Neutrophil (primary cell): Measurements from ENCODE around the gene ARHGAP44.

Experiments
- H3K27ac ChIP-seq: fragments of 200-600 bp; sonication (generic); 2 replicates; pipeline ENCODE4 v1.5.1; 2016; ENCODE audit warnings: mild to moderate bottlenecking, moderate library complexity
- H3K27me3 ChIP-seq: fragments of 200-600 bp; sonication (generic); 2 replicates; pipeline ENCODE4 v1.6.0; 2016; ENCODE audit warnings: mild to moderate bottlenecking
- H3K36me3 ChIP-seq: fragments of 200-600 bp; sonication (generic); 2 replicates; pipeline ENCODE4 v1.5.1; 2017
- H3K4me1 ChIP-seq, 2 experiments: fragments of 200-600 bp in 1 of 2; sonication (generic) in 1 of 2; 1 replicate in 1 of 2; 2 replicates in 1 of 2; pipeline versions ENCODE4 v1.5.1 to v1.6.1; 2013 to 2016; ENCODE audit warnings: low read depth in 1 of 2, low read length in 1 of 2, mild to moderate bottlenecking in 1 of 2, moderate library complexity in 1 of 2; ENCODE audit not compliant: control insufficient read depth in 1 of 2, insufficient read depth in 1 of 2
- H3K4me3 ChIP-seq, 2 experiments: fragments of 200-600 bp in 1 of 2; sonication (generic) in 1 of 2; 1 replicate in 1 of 2; 2 replicates in 1 of 2; pipeline ENCODE4 v1.5.1; 2013 to 2016; ENCODE audit warnings: low read depth in 1 of 2, low read length in 1 of 2, mild to moderate bottlenecking in 1 of 2, moderate library complexity in 1 of 2
- H3K9me3 ChIP-seq: fragments of 200-600 bp; sonication (generic); 2 replicates; pipeline ENCODE4 v1.5.1; 2016
- TF ChIP-seq, protein P1 (sequence below): fragments of 200-600 bp; sonication (generic); IDR thresholded peaks from 2 replicates; pipeline ENCODE4 v1.5.1; 2016; ENCODE audit warnings: antibody characterized with exemption

Gene ARHGAP44

DNA sequence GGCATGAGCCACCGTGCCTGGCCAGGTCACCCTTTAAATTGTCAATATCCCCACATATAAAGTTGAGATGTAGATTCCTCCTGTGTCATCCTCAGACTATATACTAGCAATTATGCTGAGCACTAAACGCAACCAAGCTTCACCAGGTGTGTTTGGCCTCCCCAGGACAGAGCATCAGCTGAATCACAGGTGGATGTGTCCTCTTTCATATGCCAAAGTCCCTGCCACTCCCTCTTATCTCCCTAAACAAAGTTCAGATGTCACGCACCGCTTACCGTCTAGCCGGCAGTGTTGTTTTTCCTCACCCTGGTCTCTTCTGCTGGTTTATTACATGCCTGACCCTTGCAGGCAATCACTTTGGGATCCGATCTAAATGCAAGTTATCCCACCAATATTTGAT is 43.8 kb upstream of the ARHGAP44 start:
- Histone ChIP-seq H3K27me3 (no peaks in the 10 kb centered on the region), H3K9me3 (no peaks in the 10 kb centered on the region)
- TF ChIP-seq, protein P1, sequence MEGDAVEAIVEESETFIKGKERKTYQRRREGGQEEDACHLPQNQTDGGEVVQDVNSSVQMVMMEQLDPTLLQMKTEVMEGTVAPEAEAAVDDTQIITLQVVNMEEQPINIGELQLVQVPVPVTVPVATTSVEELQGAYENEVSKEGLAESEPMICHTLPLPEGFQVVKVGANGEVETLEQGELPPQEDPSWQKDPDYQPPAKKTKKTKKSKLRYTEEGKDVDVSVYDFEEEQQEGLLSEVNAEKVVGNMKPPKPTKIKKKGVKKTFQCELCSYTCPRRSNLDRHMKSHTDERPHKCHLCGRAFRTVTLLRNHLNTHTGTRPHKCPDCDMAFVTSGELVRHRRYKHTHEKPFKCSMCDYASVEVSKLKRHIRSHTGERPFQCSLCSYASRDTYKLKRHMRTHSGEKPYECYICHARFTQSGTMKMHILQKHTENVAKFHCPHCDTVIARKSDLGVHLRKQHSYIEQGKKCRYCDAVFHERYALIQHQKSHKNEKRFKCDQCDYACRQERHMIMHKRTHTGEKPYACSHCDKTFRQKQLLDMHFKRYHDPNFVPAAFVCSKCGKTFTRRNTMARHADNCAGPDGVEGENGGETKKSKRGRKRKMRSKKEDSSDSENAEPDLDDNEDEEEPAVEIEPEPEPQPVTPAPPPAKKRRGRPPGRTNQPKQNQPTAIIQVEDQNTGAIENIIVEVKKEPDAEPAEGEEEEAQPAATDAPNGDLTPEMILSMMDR = no peak

DNA sequence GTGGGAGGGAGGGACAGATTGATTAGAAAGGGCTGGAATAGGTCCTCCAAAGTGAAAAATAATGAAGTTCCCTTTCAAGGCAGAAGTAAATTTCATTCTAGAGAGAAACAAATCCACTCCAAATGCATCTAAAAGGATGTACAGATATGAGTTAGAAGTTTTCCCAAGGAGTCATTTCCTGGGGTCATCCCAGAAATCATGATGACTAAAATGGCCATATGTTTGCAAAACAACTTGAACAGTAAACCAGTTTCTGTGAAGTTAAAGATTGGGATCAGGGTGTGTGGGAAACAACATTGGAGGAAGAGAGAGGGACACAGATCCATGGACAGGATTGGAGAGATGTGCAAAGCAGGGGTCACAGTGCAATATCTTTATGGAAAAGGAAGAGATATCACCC is 32.5 kb upstream of the ARHGAP44 start:
- Histone ChIP-seq H3K27me3 (no peaks in the 10 kb centered on the region), H3K4me3 (no peak overlapping the region), H3K4me1 (no peaks in the 10 kb centered on the region), H3K36me3 (no peaks in the 10 kb centered on the region), H3K9me3 (no peaks in the 10 kb centered on the region), H3K27ac (no peak overlapping the region)
- TF ChIP-seq, protein P1 = no peak

More for the DNA sequence above, 43.8 kb upstream of the ARHGAP44 start:
- Histone ChIP-seq H3K4me1 (no peaks in the 10 kb centered on the region), H3K36me3 (no peaks in the 10 kb centered on the region), H3K27ac (no peak overlapping the region), H3K4me3 (no peak overlapping the region)

DNA sequence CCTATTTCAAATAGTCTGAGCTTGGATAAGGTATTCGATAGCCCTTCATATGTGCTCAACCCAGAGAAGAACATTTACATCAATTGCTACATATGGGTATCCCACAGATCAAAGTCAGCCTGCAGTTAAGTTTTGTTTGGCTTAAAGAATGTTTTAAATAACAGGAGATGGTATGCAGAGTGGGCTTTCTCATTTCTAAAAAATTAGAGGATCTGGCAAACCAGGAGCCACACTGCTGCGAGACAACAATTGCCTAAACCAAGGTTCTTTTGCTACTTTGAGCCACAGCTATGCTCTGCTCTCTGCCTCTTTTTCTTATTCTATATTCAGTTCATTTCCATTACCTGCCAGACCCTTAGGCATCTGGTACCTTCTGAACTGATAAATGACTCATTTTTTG is 30.2 kb upstream of the ARHGAP44 start:
- Histone ChIP-seq H3K27ac (no peak overlapping the region), H3K36me3 (no peaks in the 10 kb centered on the region), H3K4me1 (no peaks in the 10 kb centered on the region), H3K27me3 (no peaks in the 10 kb centered on the region), H3K4me3 (no peak overlapping the region), H3K9me3 (no peaks in the 10 kb centered on the region)
- TF ChIP-seq, protein P1 = no peak

GRCh38 chr17:12765548-12765947 is 23.8 kb upstream of the ARHGAP44 start:
- no peaks in the 10 kb centered on the region for H3K36me3 ChIP-seq
- H3K9me3 ChIP-seq = no peaks in the 10 kb centered on the region
- TF ChIP-seq, protein P1 = no peak
- no peaks in the 10 kb centered on the region for H3K27me3 ChIP-seq
- no peak overlapping the region for H3K4me3 ChIP-seq
- H3K4me1 ChIP-seq = no peaks in the 10 kb centered on the region
- H3K27ac ChIP-seq = no peak overlapping the region

GRCh38 chr17:12768255-12768654 is 21.0 kb upstream of the ARHGAP44 start:
- TF ChIP-seq, protein P1 = no peak
- no peak overlapping the region for H3K27ac ChIP-seq
- H3K9me3 ChIP-seq = no peaks in the 10 kb centered on the region
- H3K4me3 ChIP-seq = no peak overlapping the region
- H3K27me3 ChIP-seq = no peaks in the 10 kb centered on the region
- H3K36me3 ChIP-seq = no peaks in the 10 kb centered on the region
- H3K4me1 ChIP-seq = no peaks in the 10 kb centered on the region

GRCh38 chr17:12769981-12770380 is 19.3 kb upstream of the ARHGAP44 start:
- Histone ChIP-seq H3K9me3 (no peaks in the 10 kb centered on the region), H3K27me3 (no peaks in the 10 kb centered on the region), H3K4me3 (no peak overlapping the region), H3K27ac (no peak overlapping the region), H3K36me3 (no peaks in the 10 kb centered on the region), H3K4me1 (no peaks in the 10 kb centered on the region)
- TF ChIP-seq, protein P1 = no peak
